ENCODE measurements around the gene ADAM20.
A peak's percentile ranks its signal among the peaks of the same experiment; 100 is the strongest.

ADAM20 gene

DNA sequence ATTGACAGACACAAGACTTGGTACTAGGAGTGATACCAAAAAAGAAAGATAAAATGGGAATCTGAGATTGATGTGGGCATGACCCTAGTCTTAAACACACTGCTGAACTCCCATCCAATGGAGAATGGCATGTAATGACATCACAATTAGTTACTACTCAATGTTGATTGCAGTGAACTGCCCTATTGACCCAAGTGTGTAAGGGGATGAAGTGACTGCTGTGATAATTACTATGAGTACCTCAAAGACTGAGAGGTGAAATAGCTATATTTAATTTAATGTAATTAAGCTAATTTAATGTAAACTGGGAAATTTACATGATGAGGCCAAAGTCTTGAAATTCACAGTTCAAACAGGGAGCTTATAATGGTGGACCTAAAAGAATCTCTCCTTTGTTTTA is at the start of gene ADAM20:
Gene ADAM20 (minus strand): TSS at position 101 of the 400 bp plus-strand sequence. CDS start 10,247 bp downstream, outside the sequence.
- H3K9me3 ChIP-seq (ENCODE audit: control insufficient read depth in 1 of 2, low read length in 2 of 2), result peaks cover 0 to 6% of the 10 kb centered on the region in 2 donors
- H3K36me3 ChIP-seq (ENCODE audit: control insufficient read depth in 1 of 2, insufficient read depth in 2 of 2, low read length in 2 of 2), result peaks cover 0 to 16% of the 10 kb centered on the region in 2 donors
- H3K4me3 ChIP-seq (ENCODE audit: low read depth in 1 of 2, low read length in 2 of 2), result no peak within 1 kb of the TSS
- H3K27me3 ChIP-seq (ENCODE audit: low read depth, low read length), result no peaks in the 10 kb centered on the region
- no peaks in the 10 kb centered on the region for H3K4me1 ChIP-seq (ENCODE audit: control insufficient read depth in 1 of 2, insufficient read depth in 2 of 2, low read length in 2 of 2)
- no peak within 1 kb of the TSS for H3K27ac ChIP-seq (ENCODE audit: low read length)

GRCh38 chr14:70576891-70577290 is 42.1 kb upstream of the ADAM20 start:
- Histone ChIP-seq H3K27ac (ENCODE audit: low read length) (no peak overlapping the region), H3K36me3 (ENCODE audit: control insufficient read depth in 1 of 2, insufficient read depth in 2 of 2, low read length in 2 of 2) (peaks cover 12 to 32% of the 10 kb centered on the region in 2 donors), H3K4me1 (ENCODE audit: control insufficient read depth in 1 of 2, insufficient read depth in 2 of 2, low read length in 2 of 2) (no peaks in the 10 kb centered on the region), H3K27me3 (ENCODE audit: low read depth, low read length) (no peaks in the 10 kb centered on the region), H3K4me3 (ENCODE audit: low read depth in 1 of 2, low read length in 2 of 2) (no peak overlapping the region), H3K9me3 (ENCODE audit: control insufficient read depth in 1 of 2, low read length in 2 of 2) (no peaks in the 10 kb centered on the region)

DNA sequence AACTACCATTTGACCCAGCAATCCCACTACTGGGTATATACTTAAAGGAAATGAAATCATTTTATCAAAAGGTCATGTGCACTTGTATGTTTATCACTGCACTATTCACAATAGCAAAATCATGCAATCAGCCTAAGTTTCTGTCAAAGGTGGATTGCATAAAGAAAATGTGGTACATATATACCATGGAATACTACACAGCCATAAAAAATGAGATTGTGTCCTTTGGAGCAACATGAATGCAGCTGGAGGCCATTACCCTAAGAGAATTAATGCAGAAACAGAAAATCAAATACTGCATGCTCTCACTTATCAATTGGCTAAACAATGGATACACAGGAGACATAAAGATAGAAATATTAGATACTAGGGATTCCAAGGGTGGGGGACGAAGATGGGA is 38.2 kb upstream of the ADAM20 start:
- no peaks in the 10 kb centered on the region for H3K9me3 ChIP-seq (ENCODE audit: control insufficient read depth in 1 of 2, low read length in 2 of 2)
- no peaks in the 10 kb centered on the region for H3K27me3 ChIP-seq (ENCODE audit: low read depth, low read length)
- no peak overlapping the region for H3K27ac ChIP-seq (ENCODE audit: low read length)
- peaks cover 4 to 7% of the 10 kb centered on the region in 2 donors for H3K36me3 ChIP-seq (ENCODE audit: control insufficient read depth in 1 of 2, insufficient read depth in 2 of 2, low read length in 2 of 2)
- H3K4me3 ChIP-seq (ENCODE audit: low read depth in 1 of 2, low read length in 2 of 2), result no peak overlapping the region
- no peaks in the 10 kb centered on the region for H3K4me1 ChIP-seq (ENCODE audit: control insufficient read depth in 1 of 2, insufficient read depth in 2 of 2, low read length in 2 of 2)

- no peaks in the 10 kb centered on the region for H3K27me3 ChIP-seq (ENCODE audit: low read depth, low read length)
- no peak overlapping the region for H3K27ac ChIP-seq (ENCODE audit: low read length)
- H3K4me3 ChIP-seq (ENCODE audit: low read depth in 1 of 2, low read length in 2 of 2), result no peak overlapping the region
- no peaks in the 10 kb centered on the region for H3K9me3 ChIP-seq (ENCODE audit: control insufficient read depth in 1 of 2, low read length in 2 of 2)
- peaks cover 11 to 17% of the 10 kb centered on the region in 2 donors for H3K36me3 ChIP-seq (ENCODE audit: control insufficient read depth in 1 of 2, insufficient read depth in 2 of 2, low read length in 2 of 2)
- no peaks in the 10 kb centered on the region for H3K4me1 ChIP-seq (ENCODE audit: control insufficient read depth in 1 of 2, insufficient read depth in 2 of 2, low read length in 2 of 2)
Measured at GRCh38 chr14:70571139-70571538, 36.3 kb upstream of the ADAM20 start.

DNA sequence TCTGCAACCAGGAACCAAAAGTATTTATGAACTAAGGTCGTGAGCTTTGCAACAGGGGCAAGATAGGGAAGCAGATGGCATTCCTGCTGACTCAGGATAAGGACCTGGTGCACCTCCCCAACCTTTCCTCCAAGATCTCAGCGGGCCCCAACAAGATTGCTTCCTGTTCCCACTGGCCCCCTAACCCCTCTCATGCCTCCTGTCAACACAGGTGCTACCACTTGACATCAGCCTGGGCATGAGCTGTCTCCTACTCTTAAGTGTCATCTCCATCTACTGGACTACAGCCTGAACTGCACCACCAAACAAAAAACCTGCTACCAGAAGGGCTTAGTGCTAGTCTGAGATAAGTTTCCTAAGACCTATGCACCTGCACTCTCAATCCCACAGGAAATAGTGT is 33.0 kb upstream of the ADAM20 start:
- H3K27ac ChIP-seq (ENCODE audit: low read length), result no peak overlapping the region
- H3K4me3 ChIP-seq (ENCODE audit: low read depth in 1 of 2, low read length in 2 of 2), result no peak overlapping the region
- no peaks in the 10 kb centered on the region for H3K27me3 ChIP-seq (ENCODE audit: low read depth, low read length)
- peaks cover 17 to 40% of the 10 kb centered on the region in 2 donors for H3K36me3 ChIP-seq (ENCODE audit: control insufficient read depth in 1 of 2, insufficient read depth in 2 of 2, low read length in 2 of 2)
- H3K9me3 ChIP-seq (ENCODE audit: control insufficient read depth in 1 of 2, low read length in 2 of 2), result peaks cover 0 to 3% of the 10 kb centered on the region in 2 donors
- H3K4me1 ChIP-seq (ENCODE audit: control insufficient read depth in 1 of 2, insufficient read depth in 2 of 2, low read length in 2 of 2), result no peaks in the 10 kb centered on the region

GRCh38 chr14:70563869-70564268 is 29.1 kb upstream of the ADAM20 start:
- Histone ChIP-seq H3K36me3 (ENCODE audit: control insufficient read depth in 1 of 2, insufficient read depth in 2 of 2, low read length in 2 of 2) (peaks cover 17 to 43% of the 10 kb centered on the region in 2 donors), H3K27ac (ENCODE audit: low read length) (no peak overlapping the region), H3K9me3 (ENCODE audit: control insufficient read depth in 1 of 2, low read length in 2 of 2) (peaks cover 0 to 3% of the 10 kb centered on the region in 2 donors), H3K4me3 (ENCODE audit: low read depth in 1 of 2, low read length in 2 of 2) (no peak overlapping the region), H3K27me3 (ENCODE audit: low read depth, low read length) (no peaks in the 10 kb centered on the region), H3K4me1 (ENCODE audit: control insufficient read depth in 1 of 2, insufficient read depth in 2 of 2, low read length in 2 of 2) (no peaks in the 10 kb centered on the region)

DNA sequence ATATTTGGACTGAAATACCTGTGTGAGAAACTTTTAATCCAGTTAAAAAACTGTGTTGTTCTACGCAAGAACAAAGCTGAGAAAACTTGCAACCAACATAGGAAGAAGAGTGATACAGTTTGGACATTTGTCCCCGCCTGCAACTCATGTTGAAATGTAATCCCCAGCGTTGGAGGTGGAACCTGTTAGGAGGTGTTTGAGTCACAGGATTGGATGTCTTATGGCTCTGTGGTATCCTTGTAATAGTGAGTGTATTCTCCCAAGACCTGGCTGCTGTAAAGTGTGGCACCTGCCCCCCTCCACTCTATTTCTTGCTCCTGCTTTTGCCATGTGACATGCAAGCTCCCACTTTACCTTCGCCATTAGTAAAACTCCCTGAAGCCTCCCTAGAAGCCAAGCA is 28.6 kb upstream of the ADAM20 start:
- no peaks in the 10 kb centered on the region for H3K27me3 ChIP-seq (ENCODE audit: low read depth, low read length)
- H3K4me1 ChIP-seq (ENCODE audit: control insufficient read depth in 1 of 2, insufficient read depth in 2 of 2, low read length in 2 of 2), result no peaks in the 10 kb centered on the region
- H3K4me3 ChIP-seq (ENCODE audit: low read depth in 1 of 2, low read length in 2 of 2), result no peak overlapping the region
- no peak overlapping the region for H3K27ac ChIP-seq (ENCODE audit: low read length)
- H3K36me3 ChIP-seq (ENCODE audit: control insufficient read depth in 1 of 2, insufficient read depth in 2 of 2, low read length in 2 of 2), result peaks cover 17 to 41% of the 10 kb centered on the region in 2 donors
- H3K9me3 ChIP-seq (ENCODE audit: control insufficient read depth in 1 of 2, low read length in 2 of 2), result peaks cover 0 to 3% of the 10 kb centered on the region in 2 donors

DNA sequence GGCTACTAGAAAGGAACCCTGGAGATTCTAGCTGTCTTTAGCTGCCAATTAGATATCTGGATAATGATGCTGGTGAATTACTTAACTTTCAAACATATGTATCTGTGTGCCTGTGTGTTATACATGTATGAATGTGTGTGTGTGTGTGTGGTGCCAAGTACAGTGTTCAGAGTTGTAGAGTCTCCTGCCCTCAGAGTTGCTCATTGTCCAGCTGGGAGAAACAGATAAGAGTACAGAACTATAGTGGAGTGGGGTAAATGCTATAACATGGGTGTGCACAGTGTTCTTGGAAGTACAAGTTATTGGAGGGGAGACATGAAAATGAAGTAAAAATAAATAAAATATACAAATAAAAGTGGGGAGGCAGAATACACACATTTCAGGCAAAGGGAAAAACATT is 23.6 kb upstream of the ADAM20 start:
- Histone ChIP-seq H3K27me3 (ENCODE audit: low read depth, low read length) (no peaks in the 10 kb centered on the region), H3K9me3 (ENCODE audit: control insufficient read depth in 1 of 2, low read length in 2 of 2) (no peaks in the 10 kb centered on the region), H3K4me3 (ENCODE audit: low read depth in 1 of 2, low read length in 2 of 2) (no peak overlapping the region), H3K36me3 (ENCODE audit: control insufficient read depth in 1 of 2, insufficient read depth in 2 of 2, low read length in 2 of 2) (peaks cover 0 to 12% of the 10 kb centered on the region in 2 donors), H3K27ac (ENCODE audit: low read length) (no peak overlapping the region), H3K4me1 (ENCODE audit: control insufficient read depth in 1 of 2, insufficient read depth in 2 of 2, low read length in 2 of 2) (peaks cover 0 to 4% of the 10 kb centered on the region in 2 donors)

DNA sequence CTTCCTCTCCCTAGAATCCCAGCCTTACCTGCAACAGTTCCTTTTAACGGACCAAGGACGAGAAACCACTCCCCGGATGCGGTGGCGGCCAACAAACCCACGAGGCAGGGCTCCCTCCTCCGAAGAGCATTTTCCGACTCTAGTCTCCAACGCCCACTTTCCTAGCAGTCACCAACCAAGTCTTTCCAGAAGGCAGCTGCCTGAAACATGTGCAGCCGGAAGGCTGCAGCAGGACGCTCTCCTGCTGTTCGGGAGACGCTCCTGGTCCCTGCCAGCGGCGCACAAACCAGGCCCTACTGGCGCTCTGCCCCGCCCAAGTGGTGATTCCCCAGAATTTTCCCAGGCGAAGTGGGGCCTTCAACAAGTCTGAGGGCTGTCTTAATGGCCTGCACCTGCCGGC is 21.1 kb upstream of the ADAM20 start:
- H3K36me3 ChIP-seq (ENCODE audit: control insufficient read depth in 1 of 2, insufficient read depth in 2 of 2, low read length in 2 of 2), result no peaks in the 10 kb centered on the region
- no peaks in the 10 kb centered on the region for H3K9me3 ChIP-seq (ENCODE audit: control insufficient read depth in 1 of 2, low read length in 2 of 2)
- no peak overlapping the region for H3K27ac ChIP-seq (ENCODE audit: low read length)
- peak overlapping the region; percentile 29 to 40 for H3K4me3 ChIP-seq (ENCODE audit: low read depth in 1 of 2, low read length in 2 of 2)
- H3K4me1 ChIP-seq (ENCODE audit: control insufficient read depth in 1 of 2, insufficient read depth in 2 of 2, low read length in 2 of 2), result peaks cover 0 to 4% of the 10 kb centered on the region in 2 donors
- no peaks in the 10 kb centered on the region for H3K27me3 ChIP-seq (ENCODE audit: low read depth, low read length)

DNA sequence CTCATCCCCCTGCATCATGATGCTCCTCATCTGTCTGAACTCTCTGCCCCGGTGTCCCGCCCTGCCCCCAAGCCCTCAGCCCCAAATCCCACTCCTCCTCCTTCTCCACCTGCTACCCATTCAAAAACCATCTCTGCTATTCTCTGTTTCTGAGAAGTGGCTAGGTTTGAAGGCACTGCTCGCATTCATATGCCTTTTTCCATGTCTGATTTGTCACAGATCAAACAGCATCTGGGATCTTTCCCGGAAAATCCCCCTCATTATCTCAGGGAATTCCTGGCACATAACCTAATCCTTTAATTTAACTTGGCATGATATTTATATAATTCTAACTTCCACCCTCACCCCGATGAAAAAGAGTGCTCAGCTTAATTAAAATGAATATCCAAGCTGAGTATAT is 3.3 kb upstream of the ADAM20 start:
- Histone ChIP-seq H3K4me1 (ENCODE audit: control insufficient read depth in 1 of 2, insufficient read depth in 2 of 2, low read length in 2 of 2) (no peaks in the 10 kb centered on the region), H3K27ac (ENCODE audit: low read length) (no peak overlapping the region), H3K9me3 (ENCODE audit: control insufficient read depth in 1 of 2, low read length in 2 of 2) (peaks cover 0 to 6% of the 10 kb centered on the region in 2 donors), H3K4me3 (ENCODE audit: low read depth in 1 of 2, low read length in 2 of 2) (no peak overlapping the region), H3K27me3 (ENCODE audit: low read depth, low read length) (no peaks in the 10 kb centered on the region), H3K36me3 (ENCODE audit: control insufficient read depth in 1 of 2, insufficient read depth in 2 of 2, low read length in 2 of 2) (peaks cover 0 to 9% of the 10 kb centered on the region in 2 donors)

GRCh38 chr14:70536830-70537229 is 2.0 kb upstream of the ADAM20 start:
- no peak overlapping the region for H3K4me3 ChIP-seq (ENCODE audit: low read depth in 1 of 2, low read length in 2 of 2)
- H3K27ac ChIP-seq (ENCODE audit: low read length), result no peak overlapping the region
- H3K36me3 ChIP-seq (ENCODE audit: control insufficient read depth in 1 of 2, insufficient read depth in 2 of 2, low read length in 2 of 2), result peaks cover 0 to 16% of the 10 kb centered on the region in 2 donors
- no peaks in the 10 kb centered on the region for H3K4me1 ChIP-seq (ENCODE audit: control insufficient read depth in 1 of 2, insufficient read depth in 2 of 2, low read length in 2 of 2)
- peaks cover 0 to 6% of the 10 kb centered on the region in 2 donors for H3K9me3 ChIP-seq (ENCODE audit: control insufficient read depth in 1 of 2, low read length in 2 of 2)
- no peaks in the 10 kb centered on the region for H3K27me3 ChIP-seq (ENCODE audit: low read depth, low read length)

- no peak overlapping the region for H3K4me3 ChIP-seq (ENCODE audit: low read depth in 1 of 2, low read length in 2 of 2)
- no peaks in the 10 kb centered on the region for H3K9me3 ChIP-seq (ENCODE audit: control insufficient read depth in 1 of 2, low read length in 2 of 2)
- no peaks in the 10 kb centered on the region for H3K27me3 ChIP-seq (ENCODE audit: low read depth, low read length)
- H3K4me1 ChIP-seq (ENCODE audit: control insufficient read depth in 1 of 2, insufficient read depth in 2 of 2, low read length in 2 of 2), result no peaks in the 10 kb centered on the region
- H3K27ac ChIP-seq (ENCODE audit: low read length), result no peak overlapping the region
- peaks cover 0 to 7% of the 10 kb centered on the region in 2 donors for H3K36me3 ChIP-seq (ENCODE audit: control insufficient read depth in 1 of 2, insufficient read depth in 2 of 2, low read length in 2 of 2)
Measured at GRCh38 chr14:70530417-70530816, 4.4 kb downstream of the ADAM20 start.
